GM23338 (cell line): Measurements from ENCODE around the gene SELENOH. TPM values are rescaled to one million over a fixed set of nuclear protein-coding genes. Genes with fewer than 3 reads are reported as not detected.

ENCODE experiments used
- ATAC-seq: fragments of 200-7000 bp; cut with Tn5 transposase; 3 replicates; pipeline ENCODE4 v1.9.1; 2020
- DNase-seq: peaks from one replicate; pipeline ENCODE4 v3.0.0-alpha.2; 2015; ENCODE audit warnings: low spot score
- H2AFZ ChIP-seq: fragments of 200-600 bp; sonication (generic); 2 replicates; pipeline ENCODE4 v1.8.0; 2016; ENCODE audit warnings: antibody characterized with exemption, mild to moderate bottlenecking, moderate library complexity
- H3F3A ChIP-seq: fragments of 200-600 bp; sonication (generic); replicated peaks from 2 replicates; pipeline ENCODE4 v1.8.0; 2017; ENCODE audit warnings: antibody characterized with exemption, mixed run types, low read depth
- H3K27ac ChIP-seq: fragments of 200-600 bp; sonication (generic); 2 replicates; pipeline ENCODE4 v1.6.1; 2016; ENCODE audit warnings: low read depth
- H3K27me3 ChIP-seq: fragments of 200-600 bp; sonication (generic); 2 replicates; pipeline ENCODE4 v1.8.0; 2016; ENCODE audit warnings: mild to moderate bottlenecking, mixed run types, moderate library complexity; ENCODE audit not compliant: insufficient read depth
- H3K36me3 ChIP-seq: fragments of 200-600 bp; sonication (generic); 2 replicates; pipeline ENCODE4 v1.8.0; 2016; ENCODE audit warnings: mild to moderate bottlenecking; ENCODE audit not compliant: insufficient read depth
- H3K4me1 ChIP-seq: fragments of 200-600 bp; sonication (generic); 2 replicates; pipeline ENCODE4 v1.8.0; 2016; ENCODE audit warnings: mild to moderate bottlenecking, moderate library complexity; ENCODE audit not compliant: insufficient read depth
- H3K4me2 ChIP-seq: fragments of 200-600 bp; sonication (generic); 2 replicates; pipeline ENCODE4 v1.7.1; 2017; ENCODE audit warnings: mixed run types
- H3K4me3 ChIP-seq: fragments of 200-600 bp; sonication (generic); 2 replicates; pipeline ENCODE4 v1.6.1; 2016; ENCODE audit warnings: mixed run types
- H3K79me2 ChIP-seq: fragments of 200-600 bp; sonication (generic); replicated peaks from 2 replicates; pipeline ENCODE4 v1.8.0; 2017; ENCODE audit warnings: mild to moderate bottlenecking; ENCODE audit not compliant: insufficient read depth
- H3K9me2 ChIP-seq: fragments of 200-600 bp; sonication (generic); 2 replicates; pipeline ENCODE4 v1.8.0; 2017; ENCODE audit not compliant: insufficient read depth
- H4K20me1 ChIP-seq: fragments of 200-600 bp; sonication (generic); replicated peaks from 2 replicates; pipeline ENCODE4 v1.8.0; 2017; ENCODE audit warnings: mild to moderate bottlenecking; ENCODE audit not compliant: insufficient read depth
- H3K27ac Mint-ChIP-seq: 2 replicates; pipeline ENCODE4 v1.8.0; 2020; ENCODE audit warnings: inconsistent platforms, mild to moderate bottlenecking, moderate library complexity, mixed read lengths
- H3K27me3 Mint-ChIP-seq: 3 replicates; pipeline ENCODE4 v1.8.0; 2022; ENCODE audit warnings: low read depth, mild to moderate bottlenecking, moderate library complexity, mixed read lengths, inconsistent platforms; ENCODE audit not compliant: insufficient read depth, poor library complexity
- H3K36me3 Mint-ChIP-seq: 3 replicates; pipeline ENCODE4 v1.8.0; 2021; ENCODE audit warnings: low read depth, mild to moderate bottlenecking, inconsistent platforms, moderate library complexity, mixed read lengths
- H3K4me1 Mint-ChIP-seq: 3 replicates; pipeline ENCODE4 v1.8.0; 2020; ENCODE audit warnings: mild to moderate bottlenecking, inconsistent platforms, mixed read lengths
- H3K4me3 Mint-ChIP-seq: 3 replicates; pipeline ENCODE4 v1.8.0; 2021; ENCODE audit warnings: moderate library complexity, mild to moderate bottlenecking, inconsistent platforms, mixed read lengths
- H3K9me3 Mint-ChIP-seq: 3 replicates; pipeline ENCODE4 v1.8.0; 2020; ENCODE audit warnings: moderate library complexity, mild to moderate bottlenecking, inconsistent platforms, mixed read lengths
- CREB1 ChIP-seq: fragments of 250-450 bp; sonication (Bioruptor Pico); IDR thresholded peaks from 2 replicates; pipeline ENCODE4 v1.5.0; 2020; ENCODE audit warnings: low read depth, mild to moderate bottlenecking, moderate library complexity
- EZH2 ChIP-seq: fragments of 200-600 bp; sonication (generic); IDR thresholded peaks from one replicate; pipeline ENCODE4 v1.8.0; 2017; ENCODE audit warnings: antibody characterized with exemption, mild to moderate bottlenecking, low read depth; ENCODE audit not compliant: unreplicated experiment
- EZH2phosphoT487 ChIP-seq: fragments of 200-600 bp; sonication (generic); IDR thresholded peaks from one replicate; pipeline ENCODE4 v1.8.1; 2018; ENCODE audit warnings: antibody characterized with exemption; ENCODE audit not compliant: unreplicated experiment
- JUNB ChIP-seq: IDR thresholded peaks from one replicate; pipeline ENCODE4 v1.6.1; 2016; ENCODE audit warnings: antibody characterized with exemption; ENCODE audit not compliant: unreplicated experiment
- NANOG ChIP-seq: IDR thresholded peaks from 2 replicates; pipeline ENCODE4 v1.6.1; 2016; ENCODE audit warnings: antibody characterized with exemption, borderline replicate concordance
- POLR2AphosphoS5 ChIP-seq: IDR thresholded peaks from 2 replicates; pipeline ENCODE4 v1.6.1; 2016; ENCODE audit warnings: antibody characterized with exemption, low read depth
- STAT1 ChIP-seq: IDR thresholded peaks from one replicate; pipeline ENCODE4 v1.6.1; 2016; ENCODE audit warnings: antibody characterized with exemption; ENCODE audit not compliant: unreplicated experiment
- ZNF114 ChIP-seq: fragments of 250-450 bp; sonication (Bioruptor Pico); IDR thresholded peaks from 2 replicates; pipeline ENCODE4 v1.5.0; 2020; ENCODE audit warnings: mild to moderate bottlenecking, moderate library complexity
- ZNF331 ChIP-seq: fragments of 250-450 bp; sonication (Bioruptor Pico); IDR thresholded peaks from 2 replicates; pipeline ENCODE4 v1.5.0; 2020; ENCODE audit warnings: low read depth, mild to moderate bottlenecking, moderate library complexity
- polyA plus RNA-seq: library from polyadenylated mRNA; unstranded; fragments of >200 nt; fragmentation: Nextera tagmentation; extraction: Ambion mirVana; gene quantifications from 2 replicates; pipeline ENCODE4 v1.2.1, GENCODE V29; 2016
- total RNA-seq: library from RNA; depleted of rRNA; stranded (reverse); fragments of >200 nt; shearing (Covaris generic); gene quantifications from 2 replicates; pipeline ENCODE4 v1.2.3, GENCODE V29; 2014
- TF ChIP-seq, protein P1 (sequence below): fragments of 250-450 bp; sonication (Bioruptor Pico); IDR thresholded peaks from 2 replicates; pipeline ENCODE4 v1.5.0; 2020; ENCODE audit warnings: mild to moderate bottlenecking, moderate library complexity
- TF ChIP-seq, protein P2 (sequence below), 2 experiments: fragments of 200-600 bp in 1 of 2; sonication (generic) in 1 of 2; conservative IDR thresholded peaks; 2 replicates each; pipeline versions ENCODE4 v1.5.1 to v1.6.1; 2016 to 2017; ENCODE audit warnings: antibody characterized with exemption in 2 of 2, low read depth in 2 of 2, mild to moderate bottlenecking in 2 of 2, moderate library complexity in 1 of 2
- TF ChIP-seq, protein P3 (sequence below): IDR thresholded peaks from 2 replicates; pipeline ENCODE4 v1.6.1; 2016; ENCODE audit warnings: antibody characterized with exemption
- TF ChIP-seq, protein P4 (sequence below): IDR thresholded peaks from one replicate; pipeline ENCODE4 v1.6.1; 2018; ENCODE audit warnings: antibody characterized with exemption; ENCODE audit not compliant: unreplicated experiment

SELENOH gene
- total and polyA plus RNA-seq, 2 experiments from 2014 or later = 282 to 379 TPM

DNA sequence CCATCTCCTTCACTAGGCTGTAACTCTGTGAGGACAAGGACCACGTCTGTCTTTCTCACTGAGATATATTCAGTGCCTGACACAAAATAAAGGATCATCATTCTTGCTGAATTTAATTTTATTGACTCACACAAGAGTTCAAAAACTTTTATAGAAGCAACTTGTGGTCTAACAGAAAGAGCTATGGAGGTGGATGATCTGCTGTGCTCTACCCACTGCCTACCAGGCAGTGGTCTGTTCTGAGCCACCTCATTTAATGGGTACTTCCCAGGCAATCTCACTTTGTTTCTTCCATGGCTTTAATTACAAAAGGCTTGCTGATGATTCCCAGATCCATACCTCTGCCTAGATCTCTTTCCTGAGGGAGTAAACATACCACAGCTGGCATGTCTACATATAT, 5.6 kb downstream of the SELENOH start:
- peaks cover 14% of the 10 kb centered on the region for H3K36me3 ChIP-seq
- no peaks in the 10 kb centered on the region for H3K9me3 Mint-ChIP-seq
- 0 out of 2 replicates have a peak overlapping the region, but pooled peaks have one; percentile 15 for H3K27ac ChIP-seq
- H3K4me3 ChIP-seq = no peak overlapping the region
- H3K27ac Mint-ChIP-seq = peak overlapping the region; percentile 39; the same call in 1 of the 2 replicates
- H3K4me2 ChIP-seq = no peak overlapping the region
- H3K27me3 ChIP-seq = no peaks in the 10 kb centered on the region
- DNase-seq (no peak), ATAC-seq (no peak)
- H3K4me1 Mint-ChIP-seq = peaks cover 15% of the 10 kb centered on the region
- no peak overlapping the region for H2AFZ ChIP-seq
- peaks cover 12% of the 10 kb centered on the region; the same call in 1 of the 2 replicates for H3F3A ChIP-seq
- H3K27me3 Mint-ChIP-seq = peaks cover 11% of the 10 kb centered on the region
- H3K4me1 ChIP-seq = peaks cover 5% of the 10 kb centered on the region
- TF ChIP-seq ZNF114 (CRISPR knock-in tag) (no peak), NANOG (no peak), STAT1 (no peak), POLR2AphosphoS5 (no peak), EZH2 (no peak), JUNB (no peak), CREB1 (CRISPR knock-in tag) (no peak), ZNF331 (CRISPR knock-in tag) (no peak), EZH2phosphoT487 (no peak)
- TF ChIP-seq, protein P1, sequence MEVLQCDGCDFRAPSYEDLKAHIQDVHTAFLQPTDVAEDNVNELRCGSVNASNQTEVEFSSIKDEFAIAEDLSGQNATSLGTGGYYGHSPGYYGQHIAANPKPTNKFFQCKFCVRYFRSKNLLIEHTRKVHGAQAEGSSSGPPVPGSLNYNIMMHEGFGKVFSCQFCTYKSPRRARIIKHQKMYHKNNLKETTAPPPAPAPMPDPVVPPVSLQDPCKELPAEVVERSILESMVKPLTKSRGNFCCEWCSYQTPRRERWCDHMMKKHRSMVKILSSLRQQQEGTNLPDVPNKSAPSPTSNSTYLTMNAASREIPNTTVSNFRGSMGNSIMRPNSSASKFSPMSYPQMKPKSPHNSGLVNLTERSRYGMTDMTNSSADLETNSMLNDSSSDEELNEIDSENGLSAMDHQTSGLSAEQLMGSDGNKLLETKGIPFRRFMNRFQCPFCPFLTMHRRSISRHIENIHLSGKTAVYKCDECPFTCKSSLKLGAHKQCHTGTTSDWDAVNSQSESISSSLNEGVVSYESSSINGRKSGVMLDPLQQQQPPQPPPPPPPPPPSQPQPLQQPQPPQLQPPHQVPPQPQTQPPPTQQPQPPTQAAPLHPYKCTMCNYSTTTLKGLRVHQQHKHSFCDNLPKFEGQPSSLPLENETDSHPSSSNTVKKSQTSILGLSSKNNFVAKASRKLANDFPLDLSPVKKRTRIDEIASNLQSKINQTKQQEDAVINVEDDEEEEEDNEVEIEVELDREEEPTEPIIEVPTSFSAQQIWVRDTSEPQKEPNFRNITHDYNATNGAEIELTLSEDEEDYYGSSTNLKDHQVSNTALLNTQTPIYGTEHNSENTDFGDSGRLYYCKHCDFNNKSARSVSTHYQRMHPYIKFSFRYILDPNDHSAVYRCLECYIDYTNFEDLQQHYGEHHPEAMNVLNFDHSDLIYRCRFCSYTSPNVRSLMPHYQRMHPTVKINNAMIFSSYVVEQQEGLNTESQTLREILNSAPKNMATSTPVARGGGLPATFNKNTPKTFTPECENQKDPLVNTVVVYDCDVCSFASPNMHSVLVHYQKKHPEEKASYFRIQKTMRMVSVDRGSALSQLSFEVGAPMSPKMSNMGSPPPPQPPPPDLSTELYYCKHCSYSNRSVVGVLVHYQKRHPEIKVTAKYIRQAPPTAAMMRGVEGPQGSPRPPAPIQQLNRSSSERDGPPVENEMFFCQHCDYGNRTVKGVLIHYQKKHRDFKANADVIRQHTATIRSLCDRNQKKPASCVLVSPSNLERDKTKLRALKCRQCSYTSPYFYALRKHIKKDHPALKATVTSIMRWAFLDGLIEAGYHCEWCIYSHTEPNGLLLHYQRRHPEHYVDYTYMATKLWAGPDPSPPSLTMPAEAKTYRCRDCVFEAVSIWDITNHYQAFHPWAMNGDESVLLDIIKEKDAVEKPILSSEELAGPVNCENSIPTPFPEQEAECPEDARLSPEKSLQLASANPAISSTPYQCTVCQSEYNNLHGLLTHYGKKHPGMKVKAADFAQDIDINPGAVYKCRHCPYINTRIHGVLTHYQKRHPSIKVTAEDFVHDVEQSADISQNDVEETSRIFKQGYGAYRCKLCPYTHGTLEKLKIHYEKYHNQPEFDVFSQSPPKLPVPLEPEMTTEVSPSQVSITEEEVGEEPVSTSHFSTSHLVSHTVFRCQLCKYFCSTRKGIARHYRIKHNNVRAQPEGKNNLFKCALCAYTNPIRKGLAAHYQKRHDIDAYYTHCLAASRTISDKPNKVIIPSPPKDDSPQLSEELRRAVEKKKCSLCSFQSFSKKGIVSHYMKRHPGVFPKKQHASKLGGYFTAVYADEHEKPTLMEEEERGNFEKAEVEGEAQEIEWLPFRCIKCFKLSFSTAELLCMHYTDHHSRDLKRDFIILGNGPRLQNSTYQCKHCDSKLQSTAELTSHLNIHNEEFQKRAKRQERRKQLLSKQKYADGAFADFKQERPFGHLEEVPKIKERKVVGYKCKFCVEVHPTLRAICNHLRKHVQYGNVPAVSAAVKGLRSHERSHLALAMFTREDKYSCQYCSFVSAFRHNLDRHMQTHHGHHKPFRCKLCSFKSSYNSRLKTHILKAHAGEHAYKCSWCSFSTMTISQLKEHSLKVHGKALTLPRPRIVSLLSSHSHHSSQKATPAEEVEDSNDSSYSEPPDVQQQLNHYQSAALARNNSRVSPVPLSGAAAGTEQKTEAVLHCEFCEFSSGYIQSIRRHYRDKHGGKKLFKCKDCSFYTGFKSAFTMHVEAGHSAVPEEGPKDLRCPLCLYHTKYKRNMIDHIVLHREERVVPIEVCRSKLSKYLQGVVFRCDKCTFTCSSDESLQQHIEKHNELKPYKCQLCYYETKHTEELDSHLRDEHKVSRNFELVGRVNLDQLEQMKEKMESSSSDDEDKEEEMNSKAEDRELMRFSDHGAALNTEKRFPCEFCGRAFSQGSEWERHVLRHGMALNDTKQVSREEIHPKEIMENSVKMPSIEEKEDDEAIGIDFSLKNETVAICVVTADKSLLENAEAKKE (CRISPR knock-in tag) = no peak
- TF ChIP-seq, protein P2, sequence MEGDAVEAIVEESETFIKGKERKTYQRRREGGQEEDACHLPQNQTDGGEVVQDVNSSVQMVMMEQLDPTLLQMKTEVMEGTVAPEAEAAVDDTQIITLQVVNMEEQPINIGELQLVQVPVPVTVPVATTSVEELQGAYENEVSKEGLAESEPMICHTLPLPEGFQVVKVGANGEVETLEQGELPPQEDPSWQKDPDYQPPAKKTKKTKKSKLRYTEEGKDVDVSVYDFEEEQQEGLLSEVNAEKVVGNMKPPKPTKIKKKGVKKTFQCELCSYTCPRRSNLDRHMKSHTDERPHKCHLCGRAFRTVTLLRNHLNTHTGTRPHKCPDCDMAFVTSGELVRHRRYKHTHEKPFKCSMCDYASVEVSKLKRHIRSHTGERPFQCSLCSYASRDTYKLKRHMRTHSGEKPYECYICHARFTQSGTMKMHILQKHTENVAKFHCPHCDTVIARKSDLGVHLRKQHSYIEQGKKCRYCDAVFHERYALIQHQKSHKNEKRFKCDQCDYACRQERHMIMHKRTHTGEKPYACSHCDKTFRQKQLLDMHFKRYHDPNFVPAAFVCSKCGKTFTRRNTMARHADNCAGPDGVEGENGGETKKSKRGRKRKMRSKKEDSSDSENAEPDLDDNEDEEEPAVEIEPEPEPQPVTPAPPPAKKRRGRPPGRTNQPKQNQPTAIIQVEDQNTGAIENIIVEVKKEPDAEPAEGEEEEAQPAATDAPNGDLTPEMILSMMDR (conservative IDR thresholded peaks at IDR 0.05; ENCODE audit: low read depth in 2 of 2) = no peak
- TF ChIP-seq, protein P3, sequence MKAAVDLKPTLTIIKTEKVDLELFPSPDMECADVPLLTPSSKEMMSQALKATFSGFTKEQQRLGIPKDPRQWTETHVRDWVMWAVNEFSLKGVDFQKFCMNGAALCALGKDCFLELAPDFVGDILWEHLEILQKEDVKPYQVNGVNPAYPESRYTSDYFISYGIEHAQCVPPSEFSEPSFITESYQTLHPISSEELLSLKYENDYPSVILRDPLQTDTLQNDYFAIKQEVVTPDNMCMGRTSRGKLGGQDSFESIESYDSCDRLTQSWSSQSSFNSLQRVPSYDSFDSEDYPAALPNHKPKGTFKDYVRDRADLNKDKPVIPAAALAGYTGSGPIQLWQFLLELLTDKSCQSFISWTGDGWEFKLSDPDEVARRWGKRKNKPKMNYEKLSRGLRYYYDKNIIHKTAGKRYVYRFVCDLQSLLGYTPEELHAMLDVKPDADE = no peak
- TF ChIP-seq, protein P4, sequence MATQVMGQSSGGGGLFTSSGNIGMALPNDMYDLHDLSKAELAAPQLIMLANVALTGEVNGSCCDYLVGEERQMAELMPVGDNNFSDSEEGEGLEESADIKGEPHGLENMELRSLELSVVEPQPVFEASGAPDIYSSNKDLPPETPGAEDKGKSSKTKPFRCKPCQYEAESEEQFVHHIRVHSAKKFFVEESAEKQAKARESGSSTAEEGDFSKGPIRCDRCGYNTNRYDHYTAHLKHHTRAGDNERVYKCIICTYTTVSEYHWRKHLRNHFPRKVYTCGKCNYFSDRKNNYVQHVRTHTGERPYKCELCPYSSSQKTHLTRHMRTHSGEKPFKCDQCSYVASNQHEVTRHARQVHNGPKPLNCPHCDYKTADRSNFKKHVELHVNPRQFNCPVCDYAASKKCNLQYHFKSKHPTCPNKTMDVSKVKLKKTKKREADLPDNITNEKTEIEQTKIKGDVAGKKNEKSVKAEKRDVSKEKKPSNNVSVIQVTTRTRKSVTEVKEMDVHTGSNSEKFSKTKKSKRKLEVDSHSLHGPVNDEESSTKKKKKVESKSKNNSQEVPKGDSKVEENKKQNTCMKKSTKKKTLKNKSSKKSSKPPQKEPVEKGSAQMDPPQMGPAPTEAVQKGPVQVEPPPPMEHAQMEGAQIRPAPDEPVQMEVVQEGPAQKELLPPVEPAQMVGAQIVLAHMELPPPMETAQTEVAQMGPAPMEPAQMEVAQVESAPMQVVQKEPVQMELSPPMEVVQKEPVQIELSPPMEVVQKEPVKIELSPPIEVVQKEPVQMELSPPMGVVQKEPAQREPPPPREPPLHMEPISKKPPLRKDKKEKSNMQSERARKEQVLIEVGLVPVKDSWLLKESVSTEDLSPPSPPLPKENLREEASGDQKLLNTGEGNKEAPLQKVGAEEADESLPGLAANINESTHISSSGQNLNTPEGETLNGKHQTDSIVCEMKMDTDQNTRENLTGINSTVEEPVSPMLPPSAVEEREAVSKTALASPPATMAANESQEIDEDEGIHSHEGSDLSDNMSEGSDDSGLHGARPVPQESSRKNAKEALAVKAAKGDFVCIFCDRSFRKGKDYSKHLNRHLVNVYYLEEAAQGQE = no peak
- H3K4me3 Mint-ChIP-seq = no peak overlapping the region; the same call in 2 of the 3 replicates
- peaks cover 35% of the 10 kb centered on the region for H3K36me3 Mint-ChIP-seq
- H3K9me2 ChIP-seq = no peaks in the 10 kb centered on the region
- H4K20me1 ChIP-seq = no peaks in the 10 kb centered on the region
- H3K79me2 ChIP-seq = peaks cover 18% of the 10 kb centered on the region
